Panc1 (cell line): ENCODE measurements around the gene TRIM14. TPM values are rescaled to one million over a fixed set of nuclear protein-coding genes. Genes with fewer than 3 reads are reported as not detected.

Experiments used
- ATAC-seq: fragments of 200-7000 bp; cut with Tn5 transposase; 2 replicates; pipeline ENCODE4 v1.9.1; 2020; ENCODE audit warnings: mild to moderate bottlenecking, moderate library complexity
- BruUV-seq: library from RNA; stranded (reverse); fragments of 400-500 nt; replicated peaks from 2 replicates; lab custom pipeline; 2021; lab: Mats Ljungman, UMichigan
- CTCF ChIA-PET: fragments of 300-600 bp; sonication (Branson Sonifier 250); formaldehyde crosslinking; loops from one replicate; lab custom pipeline; 2022; ENCODE audit warnings: antibody characterized with exemption; lab: Charles Lee
- POLR2A ChIA-PET: fragments of 300-600 bp; sonication (Branson Sonifier 250); formaldehyde crosslinking; loops from one replicate; lab custom pipeline; 2022; ENCODE audit warnings: antibody characterized with exemption; lab: Charles Lee
- DNase-seq: peaks from one replicate; pipeline ENCODE4 v3.0.0-alpha.2; 2010; ENCODE audit warnings: low read depth, low spot score
- H3K27ac ChIP-seq: 2 replicates; pipeline ENCODE4 v1.5.1; 2011; ENCODE audit warnings: mild to moderate bottlenecking, low read length, inconsistent platforms
- H3K27me3 ChIP-seq: fragments of 200-500 bp; sonication (Bioruptor generic); 2 replicates; pipeline ENCODE4 v1.6.0; 2014; ENCODE audit warnings: low read length, inconsistent platforms; ENCODE audit not compliant: control insufficient read depth, insufficient read depth
- H3K36me3 ChIP-seq: fragments of 200-500 bp; sonication (Bioruptor generic); 2 replicates; pipeline ENCODE4 v1.5.1; 2014; ENCODE audit warnings: inconsistent platforms, mild to moderate bottlenecking, low read length, moderate library complexity; ENCODE audit not compliant: control insufficient read depth, insufficient read depth
- H3K4me1 ChIP-seq: 2 replicates; pipeline ENCODE4 v1.5.1; 2011; ENCODE audit warnings: inconsistent platforms, mild to moderate bottlenecking, low read length, moderate library complexity; ENCODE audit not compliant: control insufficient read depth, insufficient read depth
- H3K4me3 ChIP-seq, 2 experiments: 2 replicates each; pipeline ENCODE4 v1.5.1; 2011 to 2012; ENCODE audit warnings: low read depth in 2 of 2, low read length in 2 of 2, mild to moderate bottlenecking in 2 of 2, inconsistent platforms in 1 of 2, moderate library complexity in 1 of 2
- H3K9me3 ChIP-seq: fragments of 200-500 bp; sonication (Bioruptor generic); 2 replicates; pipeline ENCODE4 v1.5.1; 2014; ENCODE audit warnings: low read depth, mild to moderate bottlenecking, inconsistent platforms, low read length, moderate library complexity; ENCODE audit not compliant: control insufficient read depth, insufficient read depth
- POLR2AphosphoS5 ChIP-seq: IDR thresholded peaks from 2 replicates; pipeline ENCODE4 v1.6.1; 2012; ENCODE audit warnings: mild to moderate bottlenecking, low read depth, low read length, moderate library complexity
- SIN3A ChIP-seq: IDR thresholded peaks from 2 replicates; pipeline ENCODE4 v1.6.1; 2012; ENCODE audit warnings: low read depth, mild to moderate bottlenecking, low read length, moderate library complexity, borderline replicate concordance; ENCODE audit not compliant: insufficient read depth
- TCF7L2 ChIP-seq: IDR thresholded peaks from 2 replicates; pipeline ENCODE4 v1.6.1; 2011; ENCODE audit warnings: mild to moderate bottlenecking, low read depth, low read length, inconsistent platforms
- in situ Hi-C: cut with HindIII; loops from 2 replicates; pipeline ENCODE4 v1.10.0; 2016; ENCODE audit warnings: low sequenced_read_pairs, low pct_unique_long_range_greater_than_20kb
- intact Hi-C: fragments of 100-400 bp; cut with micrococcal nuclease; formaldehyde crosslinking; loops from one replicate; pipeline ENCODE4 v1.10.0; 2022; ENCODE audit not compliant: unreplicated experiment
- total RNA-seq: library from RNA; stranded (reverse); gene quantifications from one replicate; pipeline ENCODE4 v1.2.1, GENCODE V29; 2021; ENCODE audit not compliant: unreplicated experiment
- TF ChIP-seq, protein P1 (sequence below), 2 experiments: IDR thresholded peaks; 2 replicates each; pipeline ENCODE4 v1.6.1; 2011 to 2012; ENCODE audit warnings: low read depth in 2 of 2, control low read depth in 1 of 2, low read length in 1 of 2, mild to moderate bottlenecking in 1 of 2, moderate library complexity in 1 of 2; ENCODE audit not compliant: insufficient read depth in 1 of 2
- TF ChIP-seq, protein P2 (sequence below): fragments of 450-650 bp; IDR thresholded peaks from 2 replicates; pipeline ENCODE4 v1.5.1; 2017; ENCODE audit warnings: mild to moderate bottlenecking

The TRIM14 gene
- total RNA-seq, 1 experiment from 2014 or later, result 9.7 TPM

DNA sequence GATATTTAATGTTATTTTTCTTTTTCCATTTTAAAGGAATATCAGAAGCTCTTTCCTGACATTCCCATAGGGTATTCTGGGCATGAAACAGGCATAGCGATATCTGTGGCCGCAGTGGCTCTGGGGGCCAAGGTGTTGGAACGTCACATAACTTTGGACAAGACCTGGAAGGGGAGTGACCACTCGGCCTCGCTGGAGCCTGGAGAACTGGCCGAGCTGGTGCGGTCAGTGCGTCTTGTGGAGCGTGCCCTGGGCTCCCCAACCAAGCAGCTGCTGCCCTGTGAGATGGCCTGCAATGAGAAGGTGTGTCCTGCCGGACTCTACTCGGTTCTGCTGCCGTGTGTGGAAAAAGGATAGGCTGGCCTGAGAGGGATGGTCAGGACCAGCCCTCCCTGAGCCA is 38.2 kb downstream of the TRIM14 start:
- BruUV-seq, result no TSS peak
- ATAC-seq (no peak), DNase-seq (no peak)
- no peaks in the 10 kb centered on the region; the same call in 1 of the 2 replicates for H3K36me3 ChIP-seq
- CTCF ChIA-PET, result no interaction called here
- TF ChIP-seq, protein P1, sequence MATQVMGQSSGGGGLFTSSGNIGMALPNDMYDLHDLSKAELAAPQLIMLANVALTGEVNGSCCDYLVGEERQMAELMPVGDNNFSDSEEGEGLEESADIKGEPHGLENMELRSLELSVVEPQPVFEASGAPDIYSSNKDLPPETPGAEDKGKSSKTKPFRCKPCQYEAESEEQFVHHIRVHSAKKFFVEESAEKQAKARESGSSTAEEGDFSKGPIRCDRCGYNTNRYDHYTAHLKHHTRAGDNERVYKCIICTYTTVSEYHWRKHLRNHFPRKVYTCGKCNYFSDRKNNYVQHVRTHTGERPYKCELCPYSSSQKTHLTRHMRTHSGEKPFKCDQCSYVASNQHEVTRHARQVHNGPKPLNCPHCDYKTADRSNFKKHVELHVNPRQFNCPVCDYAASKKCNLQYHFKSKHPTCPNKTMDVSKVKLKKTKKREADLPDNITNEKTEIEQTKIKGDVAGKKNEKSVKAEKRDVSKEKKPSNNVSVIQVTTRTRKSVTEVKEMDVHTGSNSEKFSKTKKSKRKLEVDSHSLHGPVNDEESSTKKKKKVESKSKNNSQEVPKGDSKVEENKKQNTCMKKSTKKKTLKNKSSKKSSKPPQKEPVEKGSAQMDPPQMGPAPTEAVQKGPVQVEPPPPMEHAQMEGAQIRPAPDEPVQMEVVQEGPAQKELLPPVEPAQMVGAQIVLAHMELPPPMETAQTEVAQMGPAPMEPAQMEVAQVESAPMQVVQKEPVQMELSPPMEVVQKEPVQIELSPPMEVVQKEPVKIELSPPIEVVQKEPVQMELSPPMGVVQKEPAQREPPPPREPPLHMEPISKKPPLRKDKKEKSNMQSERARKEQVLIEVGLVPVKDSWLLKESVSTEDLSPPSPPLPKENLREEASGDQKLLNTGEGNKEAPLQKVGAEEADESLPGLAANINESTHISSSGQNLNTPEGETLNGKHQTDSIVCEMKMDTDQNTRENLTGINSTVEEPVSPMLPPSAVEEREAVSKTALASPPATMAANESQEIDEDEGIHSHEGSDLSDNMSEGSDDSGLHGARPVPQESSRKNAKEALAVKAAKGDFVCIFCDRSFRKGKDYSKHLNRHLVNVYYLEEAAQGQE (IDR thresholded peaks at IDR 0.05; ENCODE audit: insufficient read depth in 1 of 2, low read depth in 2 of 2, low read length in 1 of 2), result no peak
- TF ChIP-seq, protein P2, sequence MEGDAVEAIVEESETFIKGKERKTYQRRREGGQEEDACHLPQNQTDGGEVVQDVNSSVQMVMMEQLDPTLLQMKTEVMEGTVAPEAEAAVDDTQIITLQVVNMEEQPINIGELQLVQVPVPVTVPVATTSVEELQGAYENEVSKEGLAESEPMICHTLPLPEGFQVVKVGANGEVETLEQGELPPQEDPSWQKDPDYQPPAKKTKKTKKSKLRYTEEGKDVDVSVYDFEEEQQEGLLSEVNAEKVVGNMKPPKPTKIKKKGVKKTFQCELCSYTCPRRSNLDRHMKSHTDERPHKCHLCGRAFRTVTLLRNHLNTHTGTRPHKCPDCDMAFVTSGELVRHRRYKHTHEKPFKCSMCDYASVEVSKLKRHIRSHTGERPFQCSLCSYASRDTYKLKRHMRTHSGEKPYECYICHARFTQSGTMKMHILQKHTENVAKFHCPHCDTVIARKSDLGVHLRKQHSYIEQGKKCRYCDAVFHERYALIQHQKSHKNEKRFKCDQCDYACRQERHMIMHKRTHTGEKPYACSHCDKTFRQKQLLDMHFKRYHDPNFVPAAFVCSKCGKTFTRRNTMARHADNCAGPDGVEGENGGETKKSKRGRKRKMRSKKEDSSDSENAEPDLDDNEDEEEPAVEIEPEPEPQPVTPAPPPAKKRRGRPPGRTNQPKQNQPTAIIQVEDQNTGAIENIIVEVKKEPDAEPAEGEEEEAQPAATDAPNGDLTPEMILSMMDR, result no peak
- TF ChIP-seq TCF7L2 (no peak), SIN3A (no peak), POLR2AphosphoS5 (no peak)
- in situ Hi-C loops, result no loop called here
- H3K27ac ChIP-seq, result no peak overlapping the region
- POLR2A ChIA-PET, result no interaction called here
- intact Hi-C loops, result no loop called here
- H3K9me3 ChIP-seq, result no peaks in the 10 kb centered on the region
- no peak overlapping the region for H3K4me3 ChIP-seq
- no peaks in the 10 kb centered on the region for H3K4me1 ChIP-seq
- H3K27me3 ChIP-seq, result no peaks in the 10 kb centered on the region

DNA sequence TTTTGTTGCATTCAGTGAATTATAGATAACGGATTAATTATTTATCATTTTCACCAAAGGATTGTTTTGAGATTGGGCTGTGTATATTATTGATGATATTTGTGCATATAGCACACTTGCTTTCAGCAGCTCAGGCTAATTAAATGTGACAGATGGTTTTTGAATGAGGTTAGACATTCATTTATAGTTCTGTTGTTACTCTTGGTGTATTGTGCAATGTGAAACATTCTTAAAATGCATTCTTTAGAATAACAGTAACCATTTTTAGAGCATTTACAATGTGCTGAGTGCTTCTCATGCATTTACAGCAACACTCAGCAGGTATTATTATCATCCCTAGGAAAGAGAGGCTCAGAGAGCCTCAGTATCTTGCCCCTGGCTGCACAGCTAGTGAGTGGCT is 38.7 kb downstream of the TRIM14 start:
- TF ChIP-seq TCF7L2, result no peak
- TF ChIP-seq POLR2AphosphoS5, result no peak
- TF ChIP-seq, protein P2, result no peak
- TF ChIP-seq, protein P1 (IDR thresholded peaks at IDR 0.05; ENCODE audit: insufficient read depth in 1 of 2, low read depth in 2 of 2, low read length in 1 of 2), result no peak
- no peak for TF ChIP-seq SIN3A
- H3K9me3 ChIP-seq, result no peaks in the 10 kb centered on the region
- ChIA-PET POLR2A (no interaction called here), CTCF (no interaction called here)
- DNase-seq (no peak), ATAC-seq (no peak)
- no peaks in the 10 kb centered on the region for H3K4me1 ChIP-seq
- H3K27ac ChIP-seq, result no peak overlapping the region
- H3K27me3 ChIP-seq, result no peaks in the 10 kb centered on the region
- intact Hi-C loops (no loop called here), in situ Hi-C loops (no loop called here)
- H3K36me3 ChIP-seq, result no peaks in the 10 kb centered on the region; the same call in 1 of the 2 replicates
- no TSS peak for BruUV-seq
- no peak overlapping the region for H3K4me3 ChIP-seq
